Measurements from ENCODE around the gene DNM1L.
"Not testable (repeated sequence)": the region's sequence is repeated elsewhere in the genome, so short reads cannot be mapped to it uniquely, and the experiment has no call there.

The DNM1L gene

GRCh38 chr12:32695787-32696186 lies 16.7 kb downstream of the DNM1L start:
- Histone ChIP-seq H3K4me1 (ENCODE audit: control insufficient read depth, insufficient read depth, low read length) (peaks cover 16% of the 10 kb centered on the region; the same call in 1 of the 2 replicates), H3K9ac (ENCODE audit: low read depth, low read length) (no peak overlapping the region), H3K27me3 (ENCODE audit: control insufficient read depth, insufficient read depth, low read length) (no peaks in the 10 kb centered on the region), H3K9me3 (ENCODE audit: control insufficient read depth, insufficient read depth, low read length) (no peaks in the 10 kb centered on the region), H3K27ac (ENCODE audit: low read depth, low read length) (no peak overlapping the region), H3K4me3 (ENCODE audit: low read depth, low read length) (no peak overlapping the region), H3K36me3 (ENCODE audit: control insufficient read depth, insufficient read depth, low read length) (no peaks in the 10 kb centered on the region)

- Histone ChIP-seq H3K9me3 (ENCODE audit: control insufficient read depth, insufficient read depth, low read length) (no peaks in the 10 kb centered on the region), H3K4me1 (ENCODE audit: control insufficient read depth, insufficient read depth, low read length) (peaks cover 8% of the 10 kb centered on the region; the same call in 1 of the 2 replicates), H3K27ac (ENCODE audit: low read depth, low read length) (no peak overlapping the region), H3K36me3 (ENCODE audit: control insufficient read depth, insufficient read depth, low read length) (peaks cover 7% of the 10 kb centered on the region), H3K27me3 (ENCODE audit: control insufficient read depth, insufficient read depth, low read length) (no peaks in the 10 kb centered on the region), H3K4me3 (ENCODE audit: low read depth, low read length) (no peak overlapping the region), H3K9ac (ENCODE audit: low read depth, low read length) (no peak overlapping the region)
Measured at GRCh38 chr12:32697445-32697844, 18.3 kb downstream of the DNM1L start.

GRCh38 chr12:32698285-32698684 lies 19.2 kb downstream of the DNM1L start:
- Histone ChIP-seq H3K27ac (ENCODE audit: low read depth, low read length) (no peak overlapping the region), H3K4me1 (ENCODE audit: control insufficient read depth, insufficient read depth, low read length) (peaks cover 7% of the 10 kb centered on the region; the same call in 1 of the 2 replicates), H3K27me3 (ENCODE audit: control insufficient read depth, insufficient read depth, low read length) (no peaks in the 10 kb centered on the region), H3K36me3 (ENCODE audit: control insufficient read depth, insufficient read depth, low read length) (peaks cover 14% of the 10 kb centered on the region), H3K9ac (ENCODE audit: low read depth, low read length) (no peak overlapping the region), H3K9me3 (ENCODE audit: control insufficient read depth, insufficient read depth, low read length) (no peaks in the 10 kb centered on the region), H3K4me3 (ENCODE audit: low read depth, low read length) (no peak overlapping the region)

- H3K9ac ChIP-seq (ENCODE audit: low read depth, low read length); H3K27ac ChIP-seq (ENCODE audit: low read depth, low read length); H3K4me1 ChIP-seq (ENCODE audit: control insufficient read depth, insufficient read depth, low read length); H3K9me3 ChIP-seq (ENCODE audit: control insufficient read depth, insufficient read depth, low read length); H3K27me3 ChIP-seq (ENCODE audit: control insufficient read depth, insufficient read depth, low read length); H3K4me3 ChIP-seq (ENCODE audit: low read depth, low read length): not testable (repeated sequence)
- peaks cover 17% of the 10 kb centered on the region for H3K36me3 ChIP-seq (ENCODE audit: control insufficient read depth, insufficient read depth, low read length)
Measured at GRCh38 chr12:32699437-32699836, 20.3 kb downstream of the DNM1L start.

- no peak overlapping the region for H3K4me3 ChIP-seq (ENCODE audit: low read depth, low read length)
- peaks cover 35% of the 10 kb centered on the region for H3K36me3 ChIP-seq (ENCODE audit: control insufficient read depth, insufficient read depth, low read length)
- H3K9me3 ChIP-seq (ENCODE audit: control insufficient read depth, insufficient read depth, low read length): no peaks in the 10 kb centered on the region
- no peak overlapping the region for H3K27ac ChIP-seq (ENCODE audit: low read depth, low read length)
- H3K27me3 ChIP-seq (ENCODE audit: control insufficient read depth, insufficient read depth, low read length): no peaks in the 10 kb centered on the region
- H3K4me1 ChIP-seq (ENCODE audit: control insufficient read depth, insufficient read depth, low read length): peaks cover 7% of the 10 kb centered on the region; the same call in 1 of the 2 replicates
- H3K9ac ChIP-seq (ENCODE audit: low read depth, low read length): no peak overlapping the region
Measured at GRCh38 chr12:32702473-32702872, 23.4 kb downstream of the DNM1L start.

- H3K4me1 ChIP-seq (ENCODE audit: control insufficient read depth, insufficient read depth, low read length): peaks cover 3% of the 10 kb centered on the region; the same call in 1 of the 2 replicates
- H3K27me3 ChIP-seq (ENCODE audit: control insufficient read depth, insufficient read depth, low read length): no peaks in the 10 kb centered on the region
- peaks cover 35% of the 10 kb centered on the region for H3K36me3 ChIP-seq (ENCODE audit: control insufficient read depth, insufficient read depth, low read length)
- no peak overlapping the region for H3K27ac ChIP-seq (ENCODE audit: low read depth, low read length)
- H3K4me3 ChIP-seq (ENCODE audit: low read depth, low read length): no peak overlapping the region
- no peak overlapping the region for H3K9ac ChIP-seq (ENCODE audit: low read depth, low read length)
- H3K9me3 ChIP-seq (ENCODE audit: control insufficient read depth, insufficient read depth, low read length): no peaks in the 10 kb centered on the region
Measured at GRCh38 chr12:32702946-32703345, 23.8 kb downstream of the DNM1L start.

- no peak overlapping the region for H3K27ac ChIP-seq (ENCODE audit: low read depth, low read length)
- H3K4me3 ChIP-seq (ENCODE audit: low read depth, low read length): no peak overlapping the region
- H3K9ac ChIP-seq (ENCODE audit: low read depth, low read length): no peak overlapping the region
- H3K27me3 ChIP-seq (ENCODE audit: control insufficient read depth, insufficient read depth, low read length): no peaks in the 10 kb centered on the region
- no peaks in the 10 kb centered on the region for H3K9me3 ChIP-seq (ENCODE audit: control insufficient read depth, insufficient read depth, low read length)
- H3K36me3 ChIP-seq (ENCODE audit: control insufficient read depth, insufficient read depth, low read length): peaks cover 60% of the 10 kb centered on the region
- H3K4me1 ChIP-seq (ENCODE audit: control insufficient read depth, insufficient read depth, low read length): no peaks in the 10 kb centered on the region
Measured at GRCh38 chr12:32705783-32706182, 26.7 kb downstream of the DNM1L start.

GRCh38 chr12:32706335-32707024 lies 27.4 kb downstream of the DNM1L start:
- no peaks in the 10 kb centered on the region for H3K27me3 ChIP-seq (ENCODE audit: control insufficient read depth, insufficient read depth, low read length)
- no peak overlapping the region for H3K27ac ChIP-seq (ENCODE audit: low read depth, low read length)
- no peak overlapping the region for H3K9ac ChIP-seq (ENCODE audit: low read depth, low read length)
- H3K36me3 ChIP-seq (ENCODE audit: control insufficient read depth, insufficient read depth, low read length): peaks cover 64% of the 10 kb centered on the region
- H3K9me3 ChIP-seq (ENCODE audit: control insufficient read depth, insufficient read depth, low read length): no peaks in the 10 kb centered on the region
- no peaks in the 10 kb centered on the region for H3K4me1 ChIP-seq (ENCODE audit: control insufficient read depth, insufficient read depth, low read length)
- H3K4me3 ChIP-seq (ENCODE audit: low read depth, low read length): no peak overlapping the region

- H3K27ac ChIP-seq (ENCODE audit: low read depth, low read length): no peak overlapping the region
- H3K27me3 ChIP-seq (ENCODE audit: control insufficient read depth, insufficient read depth, low read length): no peaks in the 10 kb centered on the region
- no peaks in the 10 kb centered on the region for H3K4me1 ChIP-seq (ENCODE audit: control insufficient read depth, insufficient read depth, low read length)
- no peak overlapping the region for H3K4me3 ChIP-seq (ENCODE audit: low read depth, low read length)
- H3K9me3 ChIP-seq (ENCODE audit: control insufficient read depth, insufficient read depth, low read length): no peaks in the 10 kb centered on the region
- peaks cover 73% of the 10 kb centered on the region for H3K36me3 ChIP-seq (ENCODE audit: control insufficient read depth, insufficient read depth, low read length)
- no peak overlapping the region for H3K9ac ChIP-seq (ENCODE audit: low read depth, low read length)
Measured at GRCh38 chr12:32708926-32709325, 29.8 kb downstream of the DNM1L start.

GRCh38 chr12:32714772-32715171 lies 35.7 kb downstream of the DNM1L start:
- Histone ChIP-seq H3K9me3 (ENCODE audit: control insufficient read depth, insufficient read depth, low read length) (no peaks in the 10 kb centered on the region), H3K4me3 (ENCODE audit: low read depth, low read length) (no peak overlapping the region), H3K4me1 (ENCODE audit: control insufficient read depth, insufficient read depth, low read length) (no peaks in the 10 kb centered on the region), H3K36me3 (ENCODE audit: control insufficient read depth, insufficient read depth, low read length) (peaks cover 62% of the 10 kb centered on the region), H3K9ac (ENCODE audit: low read depth, low read length) (no peak overlapping the region), H3K27me3 (ENCODE audit: control insufficient read depth, insufficient read depth, low read length) (no peaks in the 10 kb centered on the region), H3K27ac (ENCODE audit: low read depth, low read length) (no peak overlapping the region)

GRCh38 chr12:32718926-32719325 lies 39.8 kb downstream of the DNM1L start:
- Histone ChIP-seq H3K36me3 (ENCODE audit: control insufficient read depth, insufficient read depth, low read length) (peaks cover 56% of the 10 kb centered on the region), H3K27ac (ENCODE audit: low read depth, low read length) (no peak overlapping the region)

More at GRCh38 chr12:32718926-32719325, 39.8 kb downstream of the DNM1L start:
- H3K4me1 ChIP-seq (ENCODE audit: control insufficient read depth, insufficient read depth, low read length): no peaks in the 10 kb centered on the region
- no peaks in the 10 kb centered on the region for H3K9me3 ChIP-seq (ENCODE audit: control insufficient read depth, insufficient read depth, low read length)
- no peak overlapping the region for H3K9ac ChIP-seq (ENCODE audit: low read depth, low read length)
- H3K4me3 ChIP-seq (ENCODE audit: low read depth, low read length): no peak overlapping the region
- H3K27me3 ChIP-seq (ENCODE audit: control insufficient read depth, insufficient read depth, low read length): no peaks in the 10 kb centered on the region
